ENCODE data around the gene OPHN1. TPM values are rescaled to one million over a fixed set of nuclear protein-coding genes. Genes with fewer than 3 reads are reported as not detected.

Gene OPHN1
- polyA plus RNA-seq, 1 donor = 5.6 TPM

DNA sequence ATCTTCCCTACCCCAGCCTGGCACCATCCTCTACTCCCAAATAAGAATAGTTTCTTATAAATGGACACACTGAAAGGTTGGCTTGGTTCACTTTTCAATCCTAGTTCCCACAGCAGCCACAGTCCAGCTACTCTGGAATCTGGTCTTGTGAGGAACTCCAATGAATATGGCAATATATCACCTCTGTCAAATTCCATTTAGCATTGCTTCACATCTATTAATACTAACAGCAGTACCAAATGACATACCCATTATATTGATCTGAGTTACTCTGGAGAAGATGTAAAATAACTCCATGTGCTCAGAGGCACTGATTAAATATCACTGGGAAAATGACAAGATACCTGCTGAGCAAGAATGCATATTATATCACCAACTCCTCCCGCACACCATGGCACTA lies 8.6 kb downstream of the OPHN1 start:
- DNase-seq = no peak
- no peaks in the 10 kb centered on the region for H3K27me3 ChIP-seq (ENCODE audit: control insufficient read depth, insufficient read depth, low read length)
- H3K27ac ChIP-seq (ENCODE audit: low read length) = no peak overlapping the region
- no peaks in the 10 kb centered on the region for H3K9me3 ChIP-seq (ENCODE audit: control insufficient read depth, low read depth, low read length)
- peaks cover 6% of the 10 kb centered on the region for H3K36me3 ChIP-seq (ENCODE audit: control insufficient read depth, insufficient read depth, low read length)
- no peak overlapping the region for H3K4me3 ChIP-seq (ENCODE audit: low read length)
- WGBS (ENCODE audit: insufficient coverage, low lambda C conversion rate) = no CpG with 5 or more reads among the region's 1 CpG
- H3K4me1 ChIP-seq (ENCODE audit: control insufficient read depth, insufficient read depth, low read length) = no peaks in the 10 kb centered on the region

DNA sequence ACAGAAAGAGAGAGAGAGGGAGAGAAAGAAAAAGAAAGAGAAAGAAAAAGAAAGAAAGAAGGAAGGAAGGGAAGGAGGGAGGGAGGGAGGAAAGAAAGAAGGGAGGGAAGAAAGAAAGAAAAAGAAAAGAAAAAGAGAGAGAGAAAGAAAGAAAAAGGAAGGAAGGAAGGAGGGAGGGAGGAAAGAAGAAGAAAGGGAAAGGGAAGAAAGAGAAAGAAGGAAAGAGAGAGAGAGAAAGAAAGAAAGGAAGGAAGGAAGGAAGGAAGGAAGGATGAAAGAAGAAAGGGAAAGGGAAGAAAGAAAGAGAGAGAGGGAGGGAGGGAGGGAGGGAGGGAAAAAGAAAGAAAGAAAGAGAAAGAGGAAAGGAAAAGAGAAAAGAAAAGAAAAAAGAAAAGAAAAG lies 10.8 kb downstream of the OPHN1 start:
- no peak for DNase-seq
- no peak overlapping the region for H3K4me3 ChIP-seq (ENCODE audit: low read length)
- no peaks in the 10 kb centered on the region for H3K36me3 ChIP-seq (ENCODE audit: control insufficient read depth, insufficient read depth, low read length)
- no peaks in the 10 kb centered on the region for H3K27me3 ChIP-seq (ENCODE audit: control insufficient read depth, insufficient read depth, low read length)
- no peaks in the 10 kb centered on the region for H3K4me1 ChIP-seq (ENCODE audit: control insufficient read depth, insufficient read depth, low read length)
- H3K9me3 ChIP-seq (ENCODE audit: control insufficient read depth, low read depth, low read length) = no peaks in the 10 kb centered on the region
- H3K27ac ChIP-seq (ENCODE audit: low read length) = no peak overlapping the region

DNA sequence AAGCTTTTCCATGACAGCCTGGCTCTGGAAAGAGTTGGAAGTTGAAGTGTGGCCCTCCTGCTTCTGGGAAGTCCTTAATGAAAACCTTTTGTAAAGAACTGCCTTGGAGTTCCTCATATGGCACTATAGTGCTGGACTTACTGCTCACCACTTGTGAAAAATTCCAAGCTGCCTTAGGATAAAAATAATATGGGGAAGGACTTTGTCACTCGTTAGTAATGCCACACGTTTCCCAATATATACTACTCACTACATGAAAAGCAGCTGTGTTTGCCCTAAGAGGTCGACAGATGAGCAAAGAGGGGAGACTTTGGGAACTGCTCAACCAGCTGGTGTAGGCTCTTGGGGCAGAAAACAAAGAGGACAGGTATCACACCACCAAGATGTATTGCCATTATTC lies 11.7 kb downstream of the OPHN1 start:
- no peak overlapping the region for H3K4me3 ChIP-seq (ENCODE audit: low read length)
- H3K27me3 ChIP-seq (ENCODE audit: control insufficient read depth, insufficient read depth, low read length) = no peaks in the 10 kb centered on the region
- DNase-seq = peak in 1 of 2 donors; percentile 15
- no CpG with 5 or more reads among the region's 3 CpGs for WGBS (ENCODE audit: insufficient coverage, low lambda C conversion rate)
- H3K27ac ChIP-seq (ENCODE audit: low read length) = no peak overlapping the region
- H3K36me3 ChIP-seq (ENCODE audit: control insufficient read depth, insufficient read depth, low read length) = no peaks in the 10 kb centered on the region
- H3K4me1 ChIP-seq (ENCODE audit: control insufficient read depth, insufficient read depth, low read length) = no peaks in the 10 kb centered on the region
- no peaks in the 10 kb centered on the region for H3K9me3 ChIP-seq (ENCODE audit: control insufficient read depth, low read depth, low read length)

DNA sequence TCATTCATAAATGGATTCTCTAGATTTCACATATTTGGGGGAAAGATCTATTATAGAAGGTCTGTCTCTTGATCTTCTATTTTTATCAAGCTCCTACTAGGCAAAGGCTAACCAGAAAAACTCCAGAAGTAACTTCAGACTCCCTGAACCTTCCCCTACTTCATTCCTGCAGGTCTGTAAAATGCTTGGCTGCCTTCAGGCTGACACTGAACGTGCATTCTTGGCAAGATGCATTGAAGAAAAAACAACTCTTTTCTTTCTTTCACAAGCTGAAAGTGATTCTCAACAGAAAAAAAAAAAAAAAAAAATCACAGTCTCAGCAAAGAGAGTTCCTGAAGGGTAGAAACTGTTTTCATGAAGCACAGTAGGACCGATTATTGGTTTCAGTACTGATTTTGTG lies 12.7 kb downstream of the OPHN1 start:
- no CpG with 5 or more reads among the region's 2 CpGs for WGBS (ENCODE audit: insufficient coverage, low lambda C conversion rate)
- Histone ChIP-seq H3K27me3 (ENCODE audit: control insufficient read depth, insufficient read depth, low read length) (no peaks in the 10 kb centered on the region), H3K4me1 (ENCODE audit: control insufficient read depth, insufficient read depth, low read length) (no peaks in the 10 kb centered on the region), H3K27ac (ENCODE audit: low read length) (no peak overlapping the region), H3K4me3 (ENCODE audit: low read length) (no peak overlapping the region), H3K9me3 (ENCODE audit: control insufficient read depth, low read depth, low read length) (no peaks in the 10 kb centered on the region), H3K36me3 (ENCODE audit: control insufficient read depth, insufficient read depth, low read length) (no peaks in the 10 kb centered on the region)
- no peak for DNase-seq

DNA sequence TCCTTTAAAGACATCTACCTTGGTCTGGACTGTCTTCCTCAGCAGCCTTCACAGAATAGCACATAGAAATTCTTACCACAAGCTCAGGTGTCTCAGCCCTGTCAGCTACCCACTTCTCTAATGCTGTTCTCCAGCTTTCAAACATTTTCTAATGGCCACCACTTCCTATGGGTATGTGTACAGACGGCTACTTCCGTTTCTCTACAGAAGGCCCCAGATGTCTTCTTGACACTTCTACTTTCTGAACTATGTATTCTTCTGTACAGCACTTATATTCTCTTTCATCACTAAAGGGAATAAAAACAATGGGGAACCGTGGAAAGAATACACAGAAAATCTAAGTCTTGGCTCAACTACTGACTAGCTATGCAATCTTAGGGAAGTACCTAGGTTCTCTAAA lies 13.3 kb downstream of the OPHN1 start:
- H3K27ac ChIP-seq (ENCODE audit: low read length) = no peak overlapping the region
- no CpG with 5 or more reads among the region's 3 CpGs for WGBS (ENCODE audit: insufficient coverage, low lambda C conversion rate)

DNA sequence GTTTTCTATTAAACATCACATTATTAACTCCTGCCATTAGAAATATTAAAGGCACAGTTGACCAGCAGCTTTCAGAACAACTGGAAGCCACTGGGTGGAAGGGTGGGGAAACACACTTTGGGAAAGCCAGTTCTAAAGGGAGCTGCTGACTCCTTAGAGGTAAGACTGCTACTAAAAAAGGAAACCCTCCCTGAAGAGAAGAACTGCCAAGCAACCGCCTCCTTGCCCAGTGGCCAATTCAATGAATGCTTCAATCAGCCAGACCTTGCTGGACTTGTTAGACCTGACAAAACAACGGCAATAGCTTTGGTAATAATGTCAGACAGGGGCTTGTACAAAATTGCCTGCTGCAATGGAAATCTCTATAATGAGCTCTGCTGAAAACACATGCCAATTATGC lies 15.6 kb downstream of the OPHN1 start:
- Histone ChIP-seq H3K36me3 (ENCODE audit: control insufficient read depth, insufficient read depth, low read length) (no peaks in the 10 kb centered on the region), H3K27me3 (ENCODE audit: control insufficient read depth, insufficient read depth, low read length) (no peaks in the 10 kb centered on the region), H3K9me3 (ENCODE audit: control insufficient read depth, low read depth, low read length) (no peaks in the 10 kb centered on the region), H3K27ac (ENCODE audit: low read length) (no peak overlapping the region), H3K4me1 (ENCODE audit: control insufficient read depth, insufficient read depth, low read length) (no peaks in the 10 kb centered on the region), H3K4me3 (ENCODE audit: low read length) (no peak overlapping the region)
- no CpG with 5 or more reads among the region's 2 CpGs for WGBS (ENCODE audit: insufficient coverage, low lambda C conversion rate)
- no peak for DNase-seq

More for the DNA sequence above, 13.3 kb downstream of the OPHN1 start:
- H3K9me3 ChIP-seq (ENCODE audit: control insufficient read depth, low read depth, low read length) = no peaks in the 10 kb centered on the region
- no peak for DNase-seq
- H3K36me3 ChIP-seq (ENCODE audit: control insufficient read depth, insufficient read depth, low read length) = no peaks in the 10 kb centered on the region
- H3K27me3 ChIP-seq (ENCODE audit: control insufficient read depth, insufficient read depth, low read length) = no peaks in the 10 kb centered on the region
- no peaks in the 10 kb centered on the region for H3K4me1 ChIP-seq (ENCODE audit: control insufficient read depth, insufficient read depth, low read length)
- H3K4me3 ChIP-seq (ENCODE audit: low read length) = no peak overlapping the region

DNA sequence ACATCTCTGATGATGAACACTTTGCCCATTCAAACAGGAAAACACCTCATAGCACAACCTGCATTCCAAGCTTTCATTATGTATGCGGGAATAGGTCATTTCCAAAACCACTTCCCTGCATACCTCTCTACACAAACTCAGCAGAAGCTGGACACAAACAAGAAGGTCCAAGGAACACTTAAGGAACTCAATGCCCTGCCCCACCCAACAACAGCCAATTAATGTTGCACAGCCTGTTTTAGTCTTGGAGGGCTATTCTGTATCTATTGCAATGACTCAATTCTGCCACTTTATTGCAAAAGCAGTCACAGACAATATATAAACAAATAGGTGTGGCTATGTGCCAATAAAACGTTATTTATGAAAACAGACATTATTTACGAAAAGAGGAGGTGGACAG lies 16.7 kb downstream of the OPHN1 start:
- WGBS (ENCODE audit: insufficient coverage, low lambda C conversion rate) = no CpG with 5 or more reads among the region's 3 CpGs
- H3K36me3 ChIP-seq (ENCODE audit: control insufficient read depth, insufficient read depth, low read length) = no peaks in the 10 kb centered on the region
- DNase-seq = peak in 1 of 2 donors; percentile 11
- no peaks in the 10 kb centered on the region for H3K27me3 ChIP-seq (ENCODE audit: control insufficient read depth, insufficient read depth, low read length)
- H3K27ac ChIP-seq (ENCODE audit: low read length) = no peak overlapping the region
- H3K4me3 ChIP-seq (ENCODE audit: low read length) = no peak overlapping the region
- no peaks in the 10 kb centered on the region for H3K9me3 ChIP-seq (ENCODE audit: control insufficient read depth, low read depth, low read length)
- no peaks in the 10 kb centered on the region for H3K4me1 ChIP-seq (ENCODE audit: control insufficient read depth, insufficient read depth, low read length)

DNA sequence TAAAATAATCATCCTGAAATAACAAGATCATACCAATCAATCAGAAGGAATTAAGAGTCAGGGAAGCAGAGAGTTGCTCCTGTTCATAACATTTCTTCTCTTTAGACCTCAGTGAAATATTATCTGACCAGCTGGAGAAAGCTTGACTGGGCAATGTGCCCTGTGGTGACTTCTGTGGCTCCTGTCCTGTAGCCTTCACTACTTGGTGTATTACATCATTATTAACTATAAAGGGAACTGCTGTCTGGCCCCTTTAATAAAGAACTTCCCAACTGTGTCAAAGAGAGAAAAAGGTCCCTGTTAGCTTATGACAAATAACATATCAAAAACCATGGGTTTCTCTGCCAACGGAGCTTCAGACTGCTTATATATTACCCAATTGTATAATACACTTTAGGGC lies 18.0 kb downstream of the OPHN1 start:
- H3K27ac ChIP-seq (ENCODE audit: low read length) = no peak overlapping the region
- H3K4me1 ChIP-seq (ENCODE audit: control insufficient read depth, insufficient read depth, low read length) = no peaks in the 10 kb centered on the region
- no peak overlapping the region for H3K4me3 ChIP-seq (ENCODE audit: low read length)
- no peaks in the 10 kb centered on the region for H3K36me3 ChIP-seq (ENCODE audit: control insufficient read depth, insufficient read depth, low read length)
- WGBS (ENCODE audit: insufficient coverage, low lambda C conversion rate) = no CpG with 5 or more reads among the region's 1 CpG
- no peaks in the 10 kb centered on the region for H3K27me3 ChIP-seq (ENCODE audit: control insufficient read depth, insufficient read depth, low read length)
- no peak for DNase-seq
- H3K9me3 ChIP-seq (ENCODE audit: control insufficient read depth, low read depth, low read length) = no peaks in the 10 kb centered on the region

DNA sequence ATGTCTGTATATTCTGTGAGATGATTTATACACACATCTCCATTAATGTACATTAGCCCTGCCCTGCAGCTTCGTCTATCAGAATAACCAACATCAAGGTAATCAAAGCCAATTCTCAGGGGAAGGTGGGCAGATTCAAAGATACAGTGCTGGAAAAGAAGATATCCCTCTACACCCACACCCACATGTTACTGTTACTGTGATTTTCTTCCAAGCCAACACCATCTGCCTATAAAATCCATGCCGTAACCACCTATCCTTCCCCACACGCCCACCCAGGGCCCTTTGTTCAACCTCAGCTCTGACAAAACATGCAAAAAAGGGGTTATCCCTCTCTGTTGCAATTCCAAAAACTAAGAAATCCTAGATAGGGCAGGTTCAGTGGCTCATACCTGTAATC lies 20.0 kb downstream of the OPHN1 start:
- Histone ChIP-seq H3K27me3 (ENCODE audit: control insufficient read depth, insufficient read depth, low read length) (no peaks in the 10 kb centered on the region), H3K27ac (ENCODE audit: low read length) (no peak overlapping the region), H3K4me1 (ENCODE audit: control insufficient read depth, insufficient read depth, low read length) (no peaks in the 10 kb centered on the region), H3K36me3 (ENCODE audit: control insufficient read depth, insufficient read depth, low read length) (no peaks in the 10 kb centered on the region), H3K9me3 (ENCODE audit: control insufficient read depth, low read depth, low read length) (no peaks in the 10 kb centered on the region), H3K4me3 (ENCODE audit: low read length) (no peak overlapping the region)
- no CpG with 5 or more reads among the region's 3 CpGs for WGBS (ENCODE audit: insufficient coverage, low lambda C conversion rate)
- no peak for DNase-seq

DNA sequence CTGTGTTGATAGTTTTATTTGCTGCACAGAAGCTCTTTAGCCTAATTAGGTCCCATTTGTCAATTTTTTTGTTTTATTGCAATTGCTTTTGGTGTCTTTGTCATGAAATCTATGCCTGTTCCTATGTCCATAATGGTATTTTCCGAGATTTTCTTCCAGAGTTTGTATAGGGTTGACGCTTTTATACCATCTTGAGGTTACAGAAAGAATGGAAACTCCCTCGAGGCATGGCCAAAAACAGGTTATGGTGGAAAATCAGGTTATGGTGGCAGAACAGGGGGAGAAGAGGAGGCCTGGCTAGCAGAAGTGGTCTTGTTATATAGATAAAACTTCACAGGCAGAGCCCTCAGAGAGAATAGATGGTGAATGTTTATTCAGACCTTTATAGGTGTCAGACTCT lies 21.6 kb downstream of the OPHN1 start:
- Histone ChIP-seq H3K27ac (ENCODE audit: low read length) (no peak overlapping the region), H3K36me3 (ENCODE audit: control insufficient read depth, insufficient read depth, low read length) (no peaks in the 10 kb centered on the region), H3K4me3 (ENCODE audit: low read length) (no peak overlapping the region), H3K9me3 (ENCODE audit: control insufficient read depth, low read depth, low read length) (no peaks in the 10 kb centered on the region), H3K4me1 (ENCODE audit: control insufficient read depth, insufficient read depth, low read length) (no peaks in the 10 kb centered on the region), H3K27me3 (ENCODE audit: control insufficient read depth, insufficient read depth, low read length) (no peaks in the 10 kb centered on the region)
- DNase-seq = no peak
- no CpG with 5 or more reads among the region's 3 CpGs for WGBS (ENCODE audit: insufficient coverage, low lambda C conversion rate)

DNA sequence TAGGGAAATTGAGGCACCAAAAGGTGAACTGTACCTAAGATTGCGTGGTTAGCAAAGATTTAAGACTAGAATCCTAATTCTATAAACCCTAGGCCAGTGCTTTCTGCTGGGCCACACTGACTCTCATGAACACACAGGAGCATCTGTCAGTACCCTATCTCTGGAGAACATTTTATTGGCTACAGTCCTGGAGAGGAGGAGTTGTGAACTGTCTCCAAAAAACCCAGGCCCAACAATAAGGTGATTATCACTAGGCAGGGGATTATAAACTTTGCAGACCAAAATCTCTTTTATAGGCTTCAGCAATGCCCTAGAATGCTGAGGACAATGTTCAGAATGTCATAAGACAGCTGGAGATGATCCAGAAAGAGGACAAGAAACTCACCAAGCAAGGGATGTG lies 24.1 kb downstream of the OPHN1 start:
- DNase-seq = no peak

More for the DNA sequence above, 24.1 kb downstream of the OPHN1 start:
- WGBS (ENCODE audit: insufficient coverage, low lambda C conversion rate) = no CpG with 5 or more reads among the region's 1 CpG
- no peaks in the 10 kb centered on the region for H3K4me1 ChIP-seq (ENCODE audit: control insufficient read depth, insufficient read depth, low read length)
- H3K9me3 ChIP-seq (ENCODE audit: control insufficient read depth, low read depth, low read length) = no peaks in the 10 kb centered on the region
- no peak overlapping the region for H3K27ac ChIP-seq (ENCODE audit: low read length)
- no peaks in the 10 kb centered on the region for H3K36me3 ChIP-seq (ENCODE audit: control insufficient read depth, insufficient read depth, low read length)
- H3K27me3 ChIP-seq (ENCODE audit: control insufficient read depth, insufficient read depth, low read length) = no peaks in the 10 kb centered on the region
- no peak overlapping the region for H3K4me3 ChIP-seq (ENCODE audit: low read length)

Data from large intestine (tissue), 3 donors.